Esophagus muscularis mucosa (tissue), 3 donors: Measurements from ENCODE around the gene BDNF.

Experiments used
- POLR2A ChIP-seq: fragments of 450-650 bp; IDR thresholded peaks from one replicate; pipeline ENCODE4 v1.6.1; 2017; ENCODE audit warnings: antibody characterized with exemption, moderate library complexity, mild to moderate bottlenecking, low read depth
- POLR2AphosphoS5 ChIP-seq, 2 donors: sonication (generic); formaldehyde crosslinking; IDR thresholded peaks; one replicate each; pipeline ENCODE4 v1.6.1; 2017; ENCODE audit warnings: antibody characterized with exemption in 2 of 2
- TF ChIP-seq, protein P1 (sequence below), 3 experiments: fragments of 200-600 bp in 2 of 3; fragments of 450-650 bp in 1 of 3; sonication (generic) in 2 of 3; IDR thresholded peaks; one replicate each; pipeline ENCODE4 v1.5.1; 2017 to 2019; ENCODE audit warnings: antibody characterized with exemption in 3 of 3, mild to moderate bottlenecking in 2 of 3, moderate library complexity in 1 of 3

DNA sequence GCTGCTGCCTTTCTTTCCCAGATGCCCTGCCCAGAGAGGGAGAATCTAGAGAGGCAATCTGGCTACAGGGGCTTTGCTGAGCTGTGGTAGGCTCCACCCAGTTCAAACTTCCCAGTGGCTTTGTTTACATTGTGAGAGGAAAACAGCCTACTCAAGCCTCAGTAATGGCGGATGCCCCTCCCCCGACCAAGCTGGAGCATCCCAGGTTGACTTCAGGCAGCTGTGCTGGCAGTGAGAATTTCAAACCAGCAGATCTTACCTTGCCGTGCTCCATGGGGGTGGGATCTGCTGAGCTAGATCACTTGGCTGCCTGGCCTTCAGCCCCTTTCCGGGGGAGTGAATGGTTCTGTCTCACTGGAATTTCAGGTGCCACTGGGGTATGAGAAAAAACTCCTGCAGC is 12.2 kb downstream of the BDNF start:
- TF ChIP-seq, protein P1, sequence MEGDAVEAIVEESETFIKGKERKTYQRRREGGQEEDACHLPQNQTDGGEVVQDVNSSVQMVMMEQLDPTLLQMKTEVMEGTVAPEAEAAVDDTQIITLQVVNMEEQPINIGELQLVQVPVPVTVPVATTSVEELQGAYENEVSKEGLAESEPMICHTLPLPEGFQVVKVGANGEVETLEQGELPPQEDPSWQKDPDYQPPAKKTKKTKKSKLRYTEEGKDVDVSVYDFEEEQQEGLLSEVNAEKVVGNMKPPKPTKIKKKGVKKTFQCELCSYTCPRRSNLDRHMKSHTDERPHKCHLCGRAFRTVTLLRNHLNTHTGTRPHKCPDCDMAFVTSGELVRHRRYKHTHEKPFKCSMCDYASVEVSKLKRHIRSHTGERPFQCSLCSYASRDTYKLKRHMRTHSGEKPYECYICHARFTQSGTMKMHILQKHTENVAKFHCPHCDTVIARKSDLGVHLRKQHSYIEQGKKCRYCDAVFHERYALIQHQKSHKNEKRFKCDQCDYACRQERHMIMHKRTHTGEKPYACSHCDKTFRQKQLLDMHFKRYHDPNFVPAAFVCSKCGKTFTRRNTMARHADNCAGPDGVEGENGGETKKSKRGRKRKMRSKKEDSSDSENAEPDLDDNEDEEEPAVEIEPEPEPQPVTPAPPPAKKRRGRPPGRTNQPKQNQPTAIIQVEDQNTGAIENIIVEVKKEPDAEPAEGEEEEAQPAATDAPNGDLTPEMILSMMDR (IDR thresholded peaks at IDR 0.05) = no peak
- TF ChIP-seq POLR2A (no peak), POLR2AphosphoS5 (IDR thresholded peaks at IDR 0.05) (no peak)
